HepG2 (cell line): ENCODE measurements around the gene PEAK1. TPM values are rescaled to one million over a fixed set of nuclear protein-coding genes. Genes with fewer than 3 reads are reported as not detected.

ENCODE experiments used
- ATAC-seq: fragments of 200-7000 bp; cut with Tn5 transposase; 3 replicates; pipeline ENCODE4 v1.9.1; 2020; ENCODE audit warnings: mild to moderate bottlenecking, moderate library complexity
- BruUV-seq: library from RNA; stranded (reverse); fragments of 400-500 nt; replicated peaks from 2 replicates; lab custom pipeline; 2021; lab: Mats Ljungman, UMichigan
- CTCF ChIA-PET: fragments of 300-600 bp; formaldehyde crosslinking; extraction: SDS; loops from one replicate; lab custom pipeline; 2021; ENCODE audit warnings: low total read pairs, inconsistent platforms, low intra/inter-chr PET ratio; lab: Yijun Ruan, JAX
- POLR2A ChIA-PET: fragments of 350-600 bp; sonication (Branson Sonifier 250); formaldehyde crosslinking; loops from one replicate; lab custom pipeline; 2020; ENCODE audit warnings: antibody characterized with exemption, inconsistent platforms; lab: Yijun Ruan, JAX
- DNase-seq: peaks from one replicate; pipeline ENCODE4 v3.0.0-alpha.2; 2015; ENCODE audit warnings: low spot score
- FAIRE-seq: peaks from 3 replicates; lab custom pipeline; 2011; peaks lifted over from hg19 to GRCh38; lab: Jason Lieb, UNC
- H2AFZ ChIP-seq: one replicate; pipeline ENCODE4 v1.6.1; 2011; ENCODE audit warnings: low read length, inconsistent platforms
- H3K27ac ChIP-seq: fragments of 300-600 bp; 3 replicates; pipeline ENCODE4 v1.8.0; 2011; ENCODE audit warnings: mixed run types, mild to moderate bottlenecking, mixed read lengths, low read length, inconsistent platforms; ENCODE audit not compliant: insufficient read depth; ENCODE audit errors: extremely low read length
- H3K27me3 ChIP-seq, 2 experiments: fragments of 200-600 bp in 1 of 2; 2 replicates in 1 of 2; 3 replicates in 1 of 2; pipeline versions ENCODE4 v1.6.0 to v1.8.0; 2011; ENCODE audit warnings: low read length in 2 of 2, mild to moderate bottlenecking in 2 of 2, moderate library complexity in 2 of 2, inconsistent platforms in 1 of 2; ENCODE audit not compliant: insufficient read depth in 2 of 2, control insufficient read depth in 1 of 2
- H3K36me3 ChIP-seq, 2 experiments: fragments of 200-600 bp in 1 of 2; replicated peaks in 1 of 2; 2 replicates in 1 of 2; 3 replicates in 1 of 2; pipeline versions ENCODE4 v1.5.1 to v1.8.0; 2011; ENCODE audit warnings: low read length in 2 of 2, inconsistent platforms in 1 of 2; ENCODE audit not compliant: insufficient read depth in 2 of 2, control insufficient read depth in 1 of 2
- H3K4me1 ChIP-seq: 2 replicates; pipeline ENCODE4 v1.5.1; 2012; ENCODE audit warnings: low read length, inconsistent platforms; ENCODE audit not compliant: insufficient read depth
- H3K4me2 ChIP-seq: 2 replicates; pipeline ENCODE4 v1.6.0; 2011; ENCODE audit warnings: low read depth, low read length, inconsistent platforms
- H3K4me3 ChIP-seq, 3 experiments: fragments of 200-600 bp in 1 of 3; sonication (generic), shearing (Covaris generic) in 1 of 3; replicated peaks in 1 of 3; 2 replicates each; pipeline ENCODE4 v1.5.1; 2011 to 2016; ENCODE audit warnings: low read length in 3 of 3, inconsistent platforms in 2 of 3, low read depth in 2 of 3, mild to moderate bottlenecking in 2 of 3, control low read depth in 1 of 3, mixed read lengths in 1 of 3; ENCODE audit not compliant: insufficient read depth in 1 of 3
- H3K79me2 ChIP-seq: one replicate; pipeline ENCODE4 v1.6.1; 2011; ENCODE audit warnings: low read length, inconsistent platforms; ENCODE audit not compliant: insufficient read depth
- H3K9ac ChIP-seq: 2 replicates; pipeline ENCODE4 v1.6.0; 2011; ENCODE audit warnings: mild to moderate bottlenecking, low read depth, low read length, inconsistent platforms; ENCODE audit not compliant: insufficient read depth
- H3K9me3 ChIP-seq: 2 replicates; pipeline ENCODE4 v1.5.1; 2012; ENCODE audit warnings: mild to moderate bottlenecking, low read length
- H4K20me1 ChIP-seq: 2 replicates; pipeline ENCODE4 v1.6.0; 2011; ENCODE audit warnings: inconsistent platforms, mild to moderate bottlenecking, low read length, moderate library complexity; ENCODE audit not compliant: insufficient read depth
- DNMT1 ChIP-seq: sonication (generic); formaldehyde crosslinking; IDR thresholded peaks from 2 replicates; pipeline ENCODE4 v1.5.1; 2020; ENCODE audit warnings: mild to moderate bottlenecking, missing genetic modification reagents
- ZBTB33 ChIP-seq: sonication (generic); formaldehyde crosslinking; IDR thresholded peaks from 2 replicates; pipeline ENCODE4 v1.4.0; 2020; ENCODE audit warnings: missing genetic modification reagents
- ZNF264 ChIP-seq: sonication (generic); formaldehyde crosslinking; IDR thresholded peaks from 2 replicates; pipeline ENCODE4 v1.4.0; 2020; ENCODE audit warnings: missing genetic modification reagents
- ZNF30 ChIP-seq: sonication (generic); formaldehyde crosslinking; IDR thresholded peaks from 2 replicates; pipeline ENCODE4 v1.5.0; 2020; ENCODE audit warnings: mild to moderate bottlenecking, missing genetic modification reagents
- WGBS: methylation state at CpG from one replicate; pipeline ENCODE4 v1.1.6; 2017; ENCODE audit warnings: low lambda C conversion rate; 5-methylcytosine and 5-hydroxymethylcytosine counted together
- in situ Hi-C: cut with HindIII; loops from 2 replicates; pipeline ENCODE4 v1.10.0; 2017; ENCODE audit warnings: low pct_unique_long_range_greater_than_20kb; ENCODE audit not compliant: extremely low pct_ligation_motif_present
- intact Hi-C: fragments of 100-400 bp; cut with micrococcal nuclease; formaldehyde crosslinking; loops from one replicate; pipeline ENCODE4 v1.10.0; 2022; ENCODE audit not compliant: unreplicated experiment
- polyA plus RNA-seq, 8 experiments: library from polyadenylated mRNA; depleted of rRNA in 3 of 8; stranded (reverse) in 7 of 8; unstranded in 1 of 8; fragments of >200 nt; fragmentation: Illumina TruSeq in 4 of 8; extraction: Trizol in 4 of 8; gene quantifications; 2 replicates each; pipeline versions ENCODE4 v1.2.1 to v1.2.3, GENCODE V29; 2011 to 2016; ENCODE audit warnings: low read depth in 4 of 8, missing spikeins in 1 of 8, mixed read lengths in 1 of 8; ENCODE audit not compliant: insufficient read depth in 1 of 8
- total RNA-seq, 5 experiments: library from RNA; depleted of rRNA; stranded (reverse); fragments of >200 nt; fragmentation: Illumina TruSeq; extraction: Trizol; gene quantifications; 2 replicates each; pipeline ENCODE4 v1.2.3, GENCODE V29; 2016; ENCODE audit warnings: low read depth in 1 of 5
- TF ChIP-seq, protein P1 (sequence below): sonication (generic); formaldehyde crosslinking; IDR thresholded peaks from 2 replicates; pipeline ENCODE4 v1.4.0; 2020; ENCODE audit warnings: missing genetic modification reagents

Gene PEAK1
- total and polyA plus RNA-seq, 2 of the 13 experiments (the other 11 are each of a cell fraction or from before 2014, with no cell fraction given): 6.0 to 6.6 TPM

DNA sequence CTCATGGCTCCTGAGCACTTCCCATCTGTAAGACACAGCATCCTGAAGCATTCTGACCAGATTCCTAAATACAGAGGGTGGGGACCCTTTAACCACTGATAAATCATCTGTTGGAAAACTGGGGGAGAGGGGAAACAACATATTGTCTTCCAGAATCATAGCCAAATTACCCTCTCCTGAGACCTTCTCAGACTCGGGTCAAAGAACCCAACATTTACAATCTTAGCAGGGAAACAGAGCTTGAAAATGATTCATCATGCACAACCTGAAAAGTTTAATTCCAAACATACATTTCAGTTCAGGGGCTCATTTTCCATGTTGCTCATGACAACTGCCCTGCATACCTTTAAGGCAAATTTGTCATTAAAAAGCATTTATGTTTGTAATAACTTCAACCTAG lies 300.5 kb downstream of the PEAK1 start:
- Histone ChIP-seq H4K20me1 (no peaks in the 10 kb centered on the region), H3K27ac (no peak overlapping the region), H3K9ac (no peak overlapping the region)
- POLR2A ChIA-PET: no interaction called here
- TF ChIP-seq ZBTB33: no peak
- TF ChIP-seq ZNF264 (CRISPR knock-in tag): no peak
- TF ChIP-seq, protein P1, sequence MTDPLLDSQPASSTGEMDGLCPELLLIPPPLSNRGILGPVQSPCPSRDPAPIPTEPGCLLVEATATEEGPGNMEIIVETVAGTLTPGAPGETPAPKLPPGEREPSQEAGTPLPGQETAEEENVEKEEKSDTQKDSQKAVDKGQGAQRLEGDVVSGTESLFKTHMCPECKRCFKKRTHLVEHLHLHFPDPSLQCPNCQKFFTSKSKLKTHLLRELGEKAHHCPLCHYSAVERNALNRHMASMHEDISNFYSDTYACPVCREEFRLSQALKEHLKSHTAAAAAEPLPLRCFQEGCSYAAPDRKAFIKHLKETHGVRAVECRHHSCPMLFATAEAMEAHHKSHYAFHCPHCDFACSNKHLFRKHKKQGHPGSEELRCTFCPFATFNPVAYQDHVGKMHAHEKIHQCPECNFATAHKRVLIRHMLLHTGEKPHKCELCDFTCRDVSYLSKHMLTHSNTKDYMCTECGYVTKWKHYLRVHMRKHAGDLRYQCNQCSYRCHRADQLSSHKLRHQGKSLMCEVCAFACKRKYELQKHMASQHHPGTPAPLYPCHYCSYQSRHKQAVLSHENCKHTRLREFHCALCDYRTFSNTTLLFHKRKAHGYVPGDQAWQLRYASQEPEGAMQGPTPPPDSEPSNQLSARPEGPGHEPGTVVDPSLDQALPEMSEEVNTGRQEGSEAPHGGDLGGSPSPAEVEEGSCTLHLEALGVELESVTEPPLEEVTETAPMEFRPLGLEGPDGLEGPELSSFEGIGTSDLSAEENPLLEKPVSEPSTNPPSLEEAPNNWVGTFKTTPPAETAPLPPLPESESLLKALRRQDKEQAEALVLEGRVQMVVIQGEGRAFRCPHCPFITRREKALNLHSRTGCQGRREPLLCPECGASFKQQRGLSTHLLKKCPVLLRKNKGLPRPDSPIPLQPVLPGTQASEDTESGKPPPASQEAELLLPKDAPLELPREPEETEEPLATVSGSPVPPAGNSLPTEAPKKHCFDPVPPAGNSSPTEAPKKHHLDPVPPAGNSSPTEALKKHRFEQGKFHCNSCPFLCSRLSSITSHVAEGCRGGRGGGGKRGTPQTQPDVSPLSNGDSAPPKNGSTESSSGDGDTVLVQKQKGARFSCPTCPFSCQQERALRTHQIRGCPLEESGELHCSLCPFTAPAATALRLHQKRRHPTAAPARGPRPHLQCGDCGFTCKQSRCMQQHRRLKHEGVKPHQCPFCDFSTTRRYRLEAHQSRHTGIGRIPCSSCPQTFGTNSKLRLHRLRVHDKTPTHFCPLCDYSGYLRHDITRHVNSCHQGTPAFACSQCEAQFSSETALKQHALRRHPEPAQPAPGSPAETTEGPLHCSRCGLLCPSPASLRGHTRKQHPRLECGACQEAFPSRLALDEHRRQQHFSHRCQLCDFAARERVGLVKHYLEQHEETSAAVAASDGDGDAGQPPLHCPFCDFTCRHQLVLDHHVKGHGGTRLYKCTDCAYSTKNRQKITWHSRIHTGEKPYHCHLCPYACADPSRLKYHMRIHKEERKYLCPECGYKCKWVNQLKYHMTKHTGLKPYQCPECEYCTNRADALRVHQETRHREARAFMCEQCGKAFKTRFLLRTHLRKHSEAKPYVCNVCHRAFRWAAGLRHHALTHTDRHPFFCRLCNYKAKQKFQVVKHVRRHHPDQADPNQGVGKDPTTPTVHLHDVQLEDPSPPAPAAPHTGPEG (CRISPR knock-in tag): no peak
- TF ChIP-seq ZNF30 (CRISPR knock-in tag): no peak
- no peak for TF ChIP-seq DNMT1 (CRISPR knock-in tag)
- TF ChIP-seq, all 625 proteins: peak for 0
- Histone ChIP-seq H3K4me1 (0 out of 2 replicates have a peak, but pooled peaks cover 5% of the 10 kb centered on the region), H3K4me2 (no peak overlapping the region), H3K27me3 (no peaks in the 10 kb centered on the region), H2AFZ (no peak overlapping the region), H3K4me3 (no peak overlapping the region), H3K79me2 (no peaks in the 10 kb centered on the region), H3K9me3 (no peaks in the 10 kb centered on the region), H3K36me3 (peaks cover 0 to 5% of the 10 kb centered on the region in 2 experiments; a peak in 2 of 5 replicates)
- CTCF ChIA-PET: interaction anchor here (1.1 to 2.5 kb wide), 3 partner anchors 67 to 424 kb away, joined by 4 to 19 read pairs (median 11); no protein-coding TSS in a partner anchor
- BruUV-seq: no TSS peak
- DNase-seq (no peak), ATAC-seq (no peak), FAIRE-seq (no peak)
- WGBS: 72% methylated on average over 1 of the region's 1 CpG
- intact Hi-C loops (loop anchor here (2.0 to 5.0 kb wide), 3 partner anchors 65 to 423 kb away; no protein-coding TSS in a partner anchor), in situ Hi-C loops (loop anchor here (5.0 kb wide), 1 partner anchor 378 kb away; no protein-coding TSS in a partner anchor)
